ENCODE results near the gene IGSF8.

The IGSF8 gene

DNA sequence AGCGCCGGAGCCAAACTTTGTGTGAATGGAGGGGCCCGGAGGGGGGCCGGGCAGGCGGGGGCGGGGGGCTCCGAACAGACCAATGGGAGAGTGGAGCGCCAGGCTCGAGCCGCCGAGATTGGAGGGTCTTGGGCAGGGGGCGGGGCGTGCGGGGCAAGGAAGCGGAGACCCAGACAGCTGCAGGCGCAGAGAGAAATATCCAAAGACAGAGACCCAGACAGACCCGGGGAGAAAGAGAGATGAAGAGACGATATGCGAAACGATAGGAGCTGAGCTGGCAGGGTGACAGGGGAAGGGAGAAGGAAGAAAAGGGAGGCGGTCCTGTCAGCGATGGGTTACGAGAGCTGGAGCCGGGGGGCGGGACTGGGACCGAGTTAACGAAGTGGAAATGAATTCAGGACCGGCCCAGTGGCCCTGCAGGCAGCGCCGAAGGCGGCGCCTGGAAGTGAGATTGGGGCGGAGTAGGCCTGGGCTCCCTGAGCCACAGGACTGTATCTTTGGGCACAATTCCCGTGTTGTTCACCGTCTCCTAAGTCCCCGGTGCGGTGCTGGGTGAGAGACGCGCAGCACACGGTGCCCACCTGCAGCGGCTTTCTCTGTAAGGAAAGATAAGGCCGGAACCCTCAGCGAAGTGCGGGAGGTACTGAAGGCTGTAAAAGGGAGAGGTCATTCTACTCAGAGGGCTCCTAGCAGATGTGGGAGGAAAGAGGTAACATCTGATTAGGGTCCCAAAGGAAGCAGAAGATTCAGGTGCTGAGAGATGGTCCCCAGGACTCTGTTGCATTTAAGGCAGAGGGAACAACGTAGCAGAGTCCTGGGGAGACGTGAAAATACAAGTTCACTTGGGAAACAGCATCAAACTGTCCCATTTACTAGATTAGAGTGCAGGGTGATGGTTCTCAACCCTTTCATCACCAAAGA, 27.9 kb downstream of the IGSF8 start:
- H3K36me3 ChIP-seq (replicated peaks), result no peaks in the 10 kb centered on the region
- peak; percentile 51 for DNase-seq
- no peak for TF ChIP-seq CTCF (IDR thresholded peaks at IDR 0.05; ENCODE audit: low read depth, low read length, missing control alignments)
- H3K27me3 ChIP-seq (replicated peaks), result peaks cover 19% of the 10 kb centered on the region
- no peak overlapping the region for H3K27ac ChIP-seq
- in situ Hi-C loops (cut with HindIII; ENCODE audit: low pct_ligation_motif_present, low sequenced_read_pairs), result no loop called here
- peak overlapping the region; percentile 59 for H3K4me3 ChIP-seq (ENCODE audit: low read depth, low read length)

DNA sequence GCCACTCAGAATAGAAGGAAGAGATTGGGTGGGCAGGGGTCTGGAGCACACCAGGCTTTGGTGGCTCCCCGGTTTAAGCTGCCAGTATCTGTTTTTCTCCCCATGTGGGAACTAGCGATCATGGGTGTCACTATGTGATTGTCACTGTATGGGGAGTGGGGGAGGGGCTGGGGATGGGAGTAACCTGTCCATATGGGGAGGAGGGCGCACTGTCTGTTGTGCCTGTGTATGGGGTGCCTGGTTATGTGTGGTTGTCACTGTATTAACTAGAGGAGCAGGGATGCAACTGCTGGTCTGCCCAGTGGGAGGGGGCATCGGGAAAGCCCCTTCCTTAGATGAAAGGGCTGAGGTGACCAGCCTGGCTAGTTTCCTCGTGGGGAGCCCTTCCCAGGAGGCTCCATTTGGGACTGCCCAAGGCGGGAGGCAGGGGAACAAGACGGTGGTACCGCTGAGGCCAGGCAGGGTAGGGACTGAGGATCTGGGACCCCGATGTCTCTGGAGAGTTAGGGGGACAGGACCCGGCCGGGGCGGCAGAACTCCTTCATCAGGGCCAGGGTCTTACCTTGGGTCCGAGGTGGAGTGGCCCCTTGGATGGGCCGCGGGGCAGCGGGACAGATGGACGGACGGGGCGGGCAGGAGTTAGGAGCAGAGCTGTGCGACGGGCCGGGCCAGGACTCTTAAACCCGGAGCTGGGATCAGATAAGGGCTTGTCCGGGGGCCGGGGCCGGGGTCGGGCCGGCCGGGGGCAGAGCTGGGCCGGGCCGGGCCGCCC, 28.8 kb downstream of the IGSF8 start, which contains the start of gene KCNJ10:
TSS of gene KCNJ10 (minus strand) at position 701 of the 772 bp plus-strand sequence. CDS start 27,628 bp downstream, outside the sequence.
- Histone ChIP-seq H3K36me3 (replicated peaks) (no peaks in the 10 kb centered on the region), H3K27me3 (replicated peaks) (peaks cover 19% of the 10 kb centered on the region), H3K27ac (no peak within 1 kb of the TSS), H3K4me3 (ENCODE audit: low read depth, low read length) (peak within 1 kb of the TSS; percentile 59)
- in situ Hi-C loops (cut with HindIII; ENCODE audit: low pct_ligation_motif_present, low sequenced_read_pairs), result no loop called here
- TF ChIP-seq CTCF (IDR thresholded peaks at IDR 0.05; ENCODE audit: low read depth, low read length, missing control alignments), result no peak
- DNase-seq, result no peak

GRCh38 chr1:160068225-160068624, 30.2 kb downstream of the IGSF8 start:
- Histone ChIP-seq H3K27ac (no peak overlapping the region), H3K4me3 (ENCODE audit: low read depth, low read length) (no peak overlapping the region), H3K36me3 (replicated peaks) (no peaks in the 10 kb centered on the region), H3K27me3 (replicated peaks) (peaks cover 25% of the 10 kb centered on the region)
- no peak for TF ChIP-seq CTCF (IDR thresholded peaks at IDR 0.05; ENCODE audit: low read depth, low read length, missing control alignments)
- in situ Hi-C loops (cut with HindIII; ENCODE audit: low pct_ligation_motif_present, low sequenced_read_pairs), result no loop called here
- DNase-seq, result no peak

DNA sequence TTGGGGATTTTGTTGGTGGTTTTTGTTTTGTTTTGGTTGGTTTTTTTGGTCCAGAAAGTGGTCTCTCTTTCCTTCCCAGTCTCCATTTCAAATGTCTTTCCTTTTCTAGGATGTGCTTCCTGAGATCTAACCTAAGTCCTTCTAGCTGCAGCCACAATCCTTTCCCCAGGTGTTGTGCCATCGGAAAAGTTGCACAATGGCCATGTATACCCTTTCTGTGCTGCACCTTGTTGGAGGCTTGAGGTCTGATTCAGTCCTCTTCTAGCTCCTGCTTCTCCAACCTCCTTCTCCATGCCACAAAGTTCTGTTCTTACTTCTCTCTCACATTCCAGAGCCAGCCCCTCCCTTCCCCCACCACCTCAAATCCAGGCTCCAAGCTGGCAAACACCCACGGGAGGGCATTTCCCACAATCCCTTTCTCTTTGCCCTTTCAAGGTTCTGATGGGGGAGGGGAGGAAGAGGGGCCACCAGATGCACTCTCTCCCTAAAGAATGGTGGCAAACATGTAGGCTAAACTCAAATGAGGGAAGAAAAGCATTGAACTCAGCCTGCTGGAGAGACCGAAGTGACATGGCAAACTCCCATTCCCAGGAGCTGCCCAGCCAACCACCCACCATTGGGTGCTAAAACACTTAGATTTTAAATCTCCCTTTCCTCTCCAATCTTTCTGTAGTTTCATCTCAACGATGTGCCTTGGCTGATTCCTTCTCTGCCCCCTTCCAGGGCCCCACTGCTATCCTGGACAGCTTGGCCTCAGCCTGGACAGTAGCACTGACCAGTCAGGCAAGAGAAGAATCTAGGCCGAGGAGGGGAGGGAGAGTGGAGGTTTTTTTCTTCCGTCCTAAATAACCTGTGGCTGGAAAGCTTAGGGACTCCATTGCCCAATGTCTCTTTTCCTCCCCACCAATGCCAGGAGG, 31.3 kb downstream of the IGSF8 start:
- DNase-seq, result no peak
- Histone ChIP-seq H3K27ac (no peak overlapping the region), H3K27me3 (replicated peaks) (peaks cover 29% of the 10 kb centered on the region), H3K36me3 (replicated peaks) (no peaks in the 10 kb centered on the region), H3K4me3 (ENCODE audit: low read depth, low read length) (no peak overlapping the region)
- no peak for TF ChIP-seq CTCF (IDR thresholded peaks at IDR 0.05; ENCODE audit: low read depth, low read length, missing control alignments)
- in situ Hi-C loops (cut with HindIII; ENCODE audit: low pct_ligation_motif_present, low sequenced_read_pairs), result no loop called here

GRCh38 chr1:160064746-160065145, 33.7 kb downstream of the IGSF8 start:
- H3K4me3 ChIP-seq (ENCODE audit: low read depth, low read length), result no peak overlapping the region
- no peak overlapping the region for H3K27ac ChIP-seq
- no peak for TF ChIP-seq CTCF (IDR thresholded peaks at IDR 0.05; ENCODE audit: low read depth, low read length, missing control alignments)
- no peaks in the 10 kb centered on the region for H3K36me3 ChIP-seq (replicated peaks)
- DNase-seq, result no peak
- peaks cover 14% of the 10 kb centered on the region for H3K27me3 ChIP-seq (replicated peaks)
- in situ Hi-C loops (cut with HindIII; ENCODE audit: low pct_ligation_motif_present, low sequenced_read_pairs), result no loop called here

Measured in brain microvascular endothelial cell (primary cell).